Esophagus muscularis mucosa (tissue), 3 donors: ENCODE results near the gene CLEC16A.

ENCODE experiments used
- CTCF ChIP-seq, 3 experiments: fragments of 200-600 bp in 2 of 3; fragments of 450-650 bp in 1 of 3; sonication (generic) in 2 of 3; IDR thresholded peaks; one replicate each; pipeline ENCODE4 v1.5.1; 2017 to 2019; ENCODE audit warnings: antibody characterized with exemption in 3 of 3, mild to moderate bottlenecking in 2 of 3, moderate library complexity in 1 of 3
- POLR2AphosphoS5 ChIP-seq, 2 donors: sonication (generic); formaldehyde crosslinking; IDR thresholded peaks; one replicate each; pipeline ENCODE4 v1.6.1; 2017; ENCODE audit warnings: antibody characterized with exemption in 2 of 2

- TF ChIP-seq POLR2AphosphoS5 (IDR thresholded peaks at IDR 0.05) (no peak), CTCF (IDR thresholded peaks at IDR 0.05) (no peak)
Observed at GRCh38 chr16:11155284-11155806, 211.0 kb downstream of the CLEC16A start.
